Endometrial microvascular endothelial cells (primary cell): ENCODE data around the gene ELAVL3. TPM values are rescaled to one million over a fixed set of nuclear protein-coding genes. Genes with fewer than 3 reads are reported as not detected.

ENCODE experiments used
- in situ Hi-C: cut with HindIII; loops from 2 replicates; pipeline ENCODE4 v1.10.0; 2017; ENCODE audit warnings: low sequenced_read_pairs, low pct_unique_long_range_greater_than_20kb; ENCODE audit errors: inconsistent ontology term
- total RNA-seq: library from RNA; depleted of rRNA; stranded (reverse); fragments of >200 nt; gene quantifications from one replicate; pipeline ENCODE4 v1.2.3, GENCODE V29; 2015; ENCODE audit errors: inconsistent ontology term

The ELAVL3 gene
- total RNA-seq, result 7.3 TPM

GRCh38 chr19:11480715-11481533, at the start of gene ELAVL3:
TSS of gene ELAVL3 (minus strand) at chr19:11481046. CDS start at chr19:11480608, 438 bp downstream.
- in situ Hi-C loops, result no loop called here

DNA sequence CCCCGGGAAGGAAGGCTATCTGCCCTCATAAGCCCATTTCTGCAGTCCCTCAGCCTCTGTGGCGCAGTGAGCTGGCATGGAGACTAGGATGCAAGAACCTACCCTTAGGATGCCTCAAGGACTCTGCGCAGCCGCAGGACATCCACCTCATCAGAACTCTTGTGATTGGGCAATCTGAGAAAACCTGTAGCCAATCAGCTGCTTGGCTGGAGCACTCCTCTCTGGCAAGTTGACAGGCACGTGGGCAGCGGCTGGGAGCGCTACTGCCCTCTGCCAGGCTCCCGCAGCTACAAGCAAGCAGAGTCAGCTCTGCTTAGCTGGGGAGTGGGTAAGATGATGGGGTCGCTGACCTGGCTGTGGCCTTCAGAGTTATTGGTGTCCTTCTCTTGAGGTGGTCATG, 49.6 kb upstream of the ELAVL3 start:
- in situ Hi-C loops, result no loop called here

GRCh38 chr19:11528551-11529341, 47.9 kb upstream of the ELAVL3 start, which contains the start of gene ECSIT:
TSS of gene ECSIT (minus strand) at chr19:11529134. CDS start at chr19:11519170, 9,964 bp downstream.
- in situ Hi-C loops, result no loop called here

DNA sequence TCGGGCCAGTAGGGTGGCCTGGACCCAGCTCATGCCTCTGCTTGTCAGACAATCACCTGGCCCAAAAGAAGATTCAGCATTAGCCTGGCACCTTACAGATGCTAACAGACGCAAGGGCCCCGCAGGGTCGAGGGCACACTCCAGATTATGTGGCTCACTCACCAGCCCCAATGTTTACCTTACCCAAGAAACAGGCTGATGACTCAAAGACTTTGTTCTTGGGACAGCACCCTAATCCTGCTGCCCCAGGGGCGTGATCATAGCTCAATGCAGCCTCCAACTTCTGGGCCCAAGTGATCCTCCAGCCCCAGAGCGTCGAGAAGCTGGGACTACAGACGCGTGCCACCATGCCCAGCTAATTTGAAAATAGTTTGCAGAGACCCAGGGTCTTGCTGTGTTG, 38.3 kb upstream of the ELAVL3 start:
- in situ Hi-C loops, result no loop called here

DNA sequence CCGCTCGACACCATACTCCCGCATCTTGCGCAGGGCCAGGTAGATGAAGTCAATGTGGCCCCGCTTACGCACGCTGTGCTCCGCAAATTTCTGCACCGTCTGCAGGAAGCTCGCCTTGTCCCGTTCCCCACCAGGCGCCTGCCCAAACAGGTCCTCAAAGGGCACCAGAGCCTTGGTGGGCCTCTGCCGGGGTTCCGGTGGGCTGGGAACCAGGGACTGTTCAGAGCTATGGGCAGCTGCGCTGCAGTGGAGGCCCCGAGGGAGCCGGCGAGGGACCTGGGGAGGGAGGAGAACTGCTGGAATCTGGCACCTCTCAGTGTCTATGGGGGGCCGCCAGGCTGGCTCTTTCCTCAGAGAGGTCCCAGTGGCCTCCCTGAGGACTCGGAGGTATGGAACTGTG, 33.1 kb upstream of the ELAVL3 start:
- in situ Hi-C loops, result no loop called here

- in situ Hi-C loops, result no loop called here
These were observed 29.6 kb upstream of the ELAVL3 start for GRCh38 chr19:11510444-11510843.

- in situ Hi-C loops, result no loop called here
These were observed 26.7 kb upstream of the ELAVL3 start for GRCh38 chr19:11507370-11508078.

DNA sequence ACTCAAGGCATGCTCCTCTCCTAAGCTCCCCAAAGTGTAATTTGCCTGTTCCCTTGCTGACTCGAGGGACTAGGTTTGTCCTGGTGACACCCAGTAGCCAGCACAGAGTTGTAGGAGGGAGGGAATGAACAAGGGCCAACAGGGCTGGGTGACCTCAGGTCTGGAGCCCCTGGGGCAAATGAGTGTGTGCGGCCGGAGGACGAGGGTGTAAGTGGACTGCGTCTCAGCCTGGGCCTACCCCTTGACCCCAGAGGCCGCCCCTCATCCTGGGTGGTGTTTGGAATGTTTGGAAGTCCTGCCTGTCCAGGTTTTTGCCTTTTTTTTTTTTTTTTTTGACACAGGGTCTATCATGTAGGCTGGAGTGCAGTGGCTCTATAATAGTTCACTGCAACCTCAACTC, 26.1 kb upstream of the ELAVL3 start:
- in situ Hi-C loops, result no loop called here

- in situ Hi-C loops, result no loop called here
These were observed 25.3 kb upstream of the ELAVL3 start for GRCh38 chr19:11506101-11506555.

DNA sequence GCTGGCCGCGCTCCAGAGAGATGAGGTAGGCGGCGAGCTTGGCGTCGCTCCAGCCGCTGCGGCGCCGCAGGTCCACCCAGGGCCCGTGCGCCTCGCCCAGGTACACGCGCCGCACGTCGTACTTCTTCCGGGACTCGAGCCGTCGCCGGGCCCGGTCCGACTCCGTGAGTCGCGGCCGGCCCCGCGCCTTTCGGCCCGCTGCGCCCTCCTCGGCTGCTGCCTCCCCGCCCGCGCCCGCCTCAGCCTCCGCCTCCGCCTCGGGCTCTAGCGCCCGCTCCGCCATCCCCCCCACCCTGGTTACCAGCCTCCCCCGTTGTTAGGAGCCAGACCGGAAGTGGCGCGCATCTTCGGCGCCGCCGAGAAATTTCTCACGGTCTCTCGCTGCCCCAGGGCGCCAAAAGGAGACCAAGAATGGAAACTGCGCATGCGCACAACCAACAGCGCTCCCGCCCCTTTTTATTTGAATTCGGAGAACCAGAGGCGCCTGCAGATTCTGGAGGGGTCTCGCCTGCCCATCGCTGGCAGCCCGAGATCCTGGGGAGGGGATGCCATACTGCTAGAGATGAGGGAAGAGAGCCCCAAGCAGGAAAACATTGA, 24.8 kb upstream of the ELAVL3 start, which contains the start of gene ZNF653:
TSS of gene ZNF653 (minus strand) at position 336 of the 597 bp plus-strand sequence. CDS start at position 283, 53 bp downstream.
- in situ Hi-C loops, result no loop called here

GRCh38 chr19:11505032-11505503, 24.2 kb upstream of the ELAVL3 start:
- in situ Hi-C loops, result no loop called here

- in situ Hi-C loops, result no loop called here
These were observed 23.7 kb upstream of the ELAVL3 start for GRCh38 chr19:11504502-11505031.

GRCh38 chr19:11499890-11500420, 19.1 kb upstream of the ELAVL3 start:
- in situ Hi-C loops, result no loop called here

GRCh38 chr19:11499220-11499726, 18.4 kb upstream of the ELAVL3 start:
- in situ Hi-C loops, result no loop called here

- in situ Hi-C loops, result no loop called here
These were observed 15.7 kb upstream of the ELAVL3 start for GRCh38 chr19:11496391-11497163.

- in situ Hi-C loops, result no loop called here
These were observed 15.0 kb upstream of the ELAVL3 start for GRCh38 chr19:11495885-11496284.

DNA sequence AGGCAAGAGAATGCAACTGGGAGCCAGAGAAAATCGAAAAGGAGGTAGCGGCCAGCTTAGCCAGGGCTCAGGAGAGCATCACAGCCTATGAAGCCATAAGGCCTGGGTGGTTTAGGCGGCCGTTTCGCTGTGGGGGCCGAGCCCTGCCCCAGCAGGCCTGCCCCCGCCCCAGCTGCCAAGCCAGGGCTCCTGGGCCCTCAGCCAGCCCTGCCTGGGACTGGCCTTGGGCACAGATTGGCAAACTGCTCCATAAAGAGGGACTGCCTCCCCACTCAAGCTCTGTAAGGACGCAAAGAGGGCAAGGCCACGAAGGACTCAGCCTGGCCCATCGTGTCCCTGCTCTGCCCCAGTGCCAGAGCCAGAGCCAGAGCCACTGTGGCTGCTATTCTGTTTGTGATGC, 14.6 kb upstream of the ELAVL3 start:
- in situ Hi-C loops, result no loop called here
